ENCODE results near the gene TGFBI. TPM values are rescaled to one million over a fixed set of nuclear protein-coding genes. Genes with fewer than 3 reads are reported as not detected.

TGFBI gene
- total and polyA plus RNA-seq, 2 donors (not counting 1 experiment from before 2014, with no cell fraction given) = 398 to 889 TPM

DNA sequence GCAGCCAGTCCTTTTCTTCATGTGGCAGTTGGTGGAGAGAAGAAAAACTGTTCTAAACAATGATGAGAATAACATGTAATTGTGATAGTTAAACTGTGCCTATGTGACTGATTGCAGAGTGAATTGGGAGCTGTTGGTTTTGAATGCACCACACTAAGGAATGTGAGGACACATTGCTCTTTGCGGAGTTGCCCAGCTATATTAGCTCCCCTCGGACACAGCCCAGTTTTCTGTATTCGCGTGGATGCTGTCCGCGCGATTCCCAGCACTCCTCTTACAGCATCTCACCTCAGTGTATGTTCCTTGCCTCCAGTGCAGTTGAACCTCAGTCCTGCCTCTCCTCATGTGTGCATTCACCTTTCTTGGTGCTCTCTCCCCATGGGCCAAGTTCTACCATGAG, 32.2 kb downstream of the TGFBI start:
- Histone ChIP-seq H3K27ac (ENCODE audit: insufficient read depth, low read length) (no peak overlapping the region), H2AFZ (ENCODE audit: low read length) (no peak overlapping the region), H3K4me1 (ENCODE audit: control insufficient read depth, extremely low read depth, insufficient read depth, low read length) (peaks cover 23% of the 10 kb centered on the region), H4K20me1 (ENCODE audit: control insufficient read depth, extremely low read depth, insufficient read depth, low read length) (no peaks in the 10 kb centered on the region), H3K79me2 (ENCODE audit: control insufficient read depth, insufficient read depth, low read length) (no peaks in the 10 kb centered on the region), H3K9me3 (ENCODE audit: control insufficient read depth, insufficient read depth, low read depth, low read length) (no peaks in the 10 kb centered on the region), H3K9ac (ENCODE audit: insufficient read depth, low read length) (no peak overlapping the region), H3K36me3 (ENCODE audit: control insufficient read depth, insufficient read depth, low read length) (peaks cover 40% of the 10 kb centered on the region), H3K4me2 (ENCODE audit: extremely low read depth, insufficient read depth, low read length) (no peak overlapping the region), H3K4me3 (replicated peaks in 1 of 4; ENCODE audit: control extremely low read depth in 1 of 4, insufficient read depth in 1 of 4, low read depth in 3 of 4, low read length in 4 of 4) (no peak overlapping the region), H3K27me3 (ENCODE audit: control insufficient read depth, insufficient read depth, low read length) (no peaks in the 10 kb centered on the region)
- TF ChIP-seq, protein P1, sequence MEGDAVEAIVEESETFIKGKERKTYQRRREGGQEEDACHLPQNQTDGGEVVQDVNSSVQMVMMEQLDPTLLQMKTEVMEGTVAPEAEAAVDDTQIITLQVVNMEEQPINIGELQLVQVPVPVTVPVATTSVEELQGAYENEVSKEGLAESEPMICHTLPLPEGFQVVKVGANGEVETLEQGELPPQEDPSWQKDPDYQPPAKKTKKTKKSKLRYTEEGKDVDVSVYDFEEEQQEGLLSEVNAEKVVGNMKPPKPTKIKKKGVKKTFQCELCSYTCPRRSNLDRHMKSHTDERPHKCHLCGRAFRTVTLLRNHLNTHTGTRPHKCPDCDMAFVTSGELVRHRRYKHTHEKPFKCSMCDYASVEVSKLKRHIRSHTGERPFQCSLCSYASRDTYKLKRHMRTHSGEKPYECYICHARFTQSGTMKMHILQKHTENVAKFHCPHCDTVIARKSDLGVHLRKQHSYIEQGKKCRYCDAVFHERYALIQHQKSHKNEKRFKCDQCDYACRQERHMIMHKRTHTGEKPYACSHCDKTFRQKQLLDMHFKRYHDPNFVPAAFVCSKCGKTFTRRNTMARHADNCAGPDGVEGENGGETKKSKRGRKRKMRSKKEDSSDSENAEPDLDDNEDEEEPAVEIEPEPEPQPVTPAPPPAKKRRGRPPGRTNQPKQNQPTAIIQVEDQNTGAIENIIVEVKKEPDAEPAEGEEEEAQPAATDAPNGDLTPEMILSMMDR (conservative IDR thresholded peaks at IDR 0.05 in 1 of 2, IDR thresholded peaks at IDR 0.05 in 1 of 2; ENCODE audit: low read depth in 1 of 2, low read length in 2 of 2) = no peak
- no peak for TF ChIP-seq EZH2 (IDR thresholded peaks at IDR 0.05; ENCODE audit: low read length, missing control alignments)
- DNase-seq (ENCODE audit: low read depth in 2 of 2) = no peak

DNA sequence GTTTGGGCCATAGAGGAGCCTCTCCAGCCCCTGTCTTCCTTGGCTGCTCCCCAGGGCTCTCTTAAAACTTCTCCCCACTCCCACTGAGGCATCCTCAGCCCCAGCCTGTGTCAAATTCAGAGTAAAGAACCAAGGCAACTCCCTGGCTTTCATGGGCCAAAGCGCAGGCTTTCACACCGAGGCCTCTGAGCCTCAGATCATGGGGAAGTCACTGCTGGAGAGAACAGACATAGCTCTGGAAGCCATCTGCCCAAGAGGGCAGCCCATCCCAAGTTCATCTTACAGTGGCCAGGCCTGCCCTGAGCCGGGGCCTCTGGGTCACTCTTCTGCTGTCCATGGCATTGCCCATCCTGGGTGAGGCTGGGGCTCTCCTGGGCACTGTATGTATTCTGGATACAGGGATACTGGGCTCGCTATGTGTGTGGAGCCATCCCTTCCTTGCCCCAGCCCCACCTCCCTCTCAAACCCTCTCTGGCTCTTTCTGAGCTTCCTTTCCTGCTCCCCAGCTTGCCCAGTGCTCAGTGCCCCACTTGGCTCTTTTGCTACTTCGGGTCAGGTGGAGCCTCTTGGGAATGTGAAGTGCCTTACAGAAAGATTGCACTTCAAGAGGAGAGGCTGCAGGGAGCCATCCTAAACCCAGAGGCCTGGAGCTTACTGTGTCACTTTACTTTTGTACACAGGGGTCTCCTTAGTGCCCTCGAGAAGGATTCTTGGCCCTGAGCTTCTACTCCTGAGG, 33.0 kb downstream of the TGFBI start:
- Histone ChIP-seq H3K27me3 (ENCODE audit: control insufficient read depth, insufficient read depth, low read length) (no peaks in the 10 kb centered on the region), H3K4me3 (replicated peaks in 1 of 4; ENCODE audit: control extremely low read depth in 1 of 4, insufficient read depth in 1 of 4, low read depth in 3 of 4, low read length in 4 of 4) (no peak overlapping the region), H3K36me3 (ENCODE audit: control insufficient read depth, insufficient read depth, low read length) (peaks cover 40% of the 10 kb centered on the region), H3K9ac (ENCODE audit: insufficient read depth, low read length) (no peak overlapping the region), H2AFZ (ENCODE audit: low read length) (no peak overlapping the region), H3K79me2 (ENCODE audit: control insufficient read depth, insufficient read depth, low read length) (no peaks in the 10 kb centered on the region), H4K20me1 (ENCODE audit: control insufficient read depth, extremely low read depth, insufficient read depth, low read length) (no peaks in the 10 kb centered on the region), H3K27ac (ENCODE audit: insufficient read depth, low read length) (no peak overlapping the region), H3K4me1 (ENCODE audit: control insufficient read depth, extremely low read depth, insufficient read depth, low read length) (peaks cover 18% of the 10 kb centered on the region), H3K9me3 (ENCODE audit: control insufficient read depth, insufficient read depth, low read depth, low read length) (no peaks in the 10 kb centered on the region), H3K4me2 (ENCODE audit: extremely low read depth, insufficient read depth, low read length) (no peak overlapping the region)
- no peak for DNase-seq (ENCODE audit: low read depth in 2 of 2)
- no peak for TF ChIP-seq EZH2 (IDR thresholded peaks at IDR 0.05; ENCODE audit: low read length, missing control alignments)
- TF ChIP-seq, protein P1 (conservative IDR thresholded peaks at IDR 0.05 in 1 of 2, IDR thresholded peaks at IDR 0.05 in 1 of 2; ENCODE audit: low read depth in 1 of 2, low read length in 2 of 2) = no peak

DNA sequence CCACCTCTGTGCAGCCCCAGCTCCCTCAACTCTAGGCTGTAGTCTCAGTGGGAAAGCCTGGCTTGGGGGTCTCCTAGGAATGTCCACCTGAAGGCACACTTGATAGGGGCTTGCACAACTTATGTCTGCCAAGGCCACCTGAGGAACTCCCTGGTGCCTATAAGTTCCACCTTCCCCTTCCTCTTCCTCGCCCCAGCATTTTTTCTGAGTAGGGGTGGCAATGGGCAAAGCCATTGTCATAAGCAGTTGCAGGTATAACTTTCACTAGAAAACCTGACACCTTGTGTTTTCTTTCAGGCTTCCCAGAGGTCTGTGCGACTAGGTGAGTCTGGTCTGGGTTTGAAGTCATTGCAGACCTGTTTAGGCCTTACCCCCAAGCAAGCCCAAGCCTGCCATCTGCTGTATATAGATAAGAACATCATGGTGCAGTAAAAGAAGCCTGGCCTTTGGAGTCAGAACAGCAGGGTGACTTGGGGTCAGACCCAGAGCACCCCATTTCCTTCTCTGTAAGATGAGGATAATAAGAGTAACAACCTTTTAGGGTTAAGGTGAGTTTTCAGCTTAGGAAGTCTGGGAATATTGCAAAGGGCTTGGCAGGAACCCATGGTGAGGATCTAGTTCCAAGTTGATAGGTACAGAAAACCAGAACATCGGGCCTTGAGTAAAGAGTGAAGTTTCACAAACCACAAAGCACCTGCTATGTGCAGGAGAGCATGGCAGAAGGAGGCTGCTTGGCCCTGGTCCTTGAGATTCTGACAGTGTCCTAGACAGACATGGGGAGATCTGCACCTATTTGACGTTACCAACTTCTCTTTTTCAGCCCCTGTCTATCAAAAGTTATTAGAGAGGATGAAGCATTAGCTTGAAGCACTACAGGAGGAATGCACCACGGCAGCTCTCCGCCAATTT, 33.8 kb downstream of the TGFBI start:
- no peaks in the 10 kb centered on the region for H3K27me3 ChIP-seq (ENCODE audit: control insufficient read depth, insufficient read depth, low read length)
- H4K20me1 ChIP-seq (ENCODE audit: control insufficient read depth, extremely low read depth, insufficient read depth, low read length) = no peaks in the 10 kb centered on the region
- no peak overlapping the region for H3K4me2 ChIP-seq (ENCODE audit: extremely low read depth, insufficient read depth, low read length)
- H3K79me2 ChIP-seq (ENCODE audit: control insufficient read depth, insufficient read depth, low read length) = no peaks in the 10 kb centered on the region
- peak; percentile 44 to 69 for DNase-seq (ENCODE audit: low read depth in 2 of 2)
- no peak overlapping the region for H3K4me3 ChIP-seq (replicated peaks in 1 of 4; ENCODE audit: control extremely low read depth in 1 of 4, insufficient read depth in 1 of 4, low read depth in 3 of 4, low read length in 4 of 4)
- no peaks in the 10 kb centered on the region for H3K9me3 ChIP-seq (ENCODE audit: control insufficient read depth, insufficient read depth, low read depth, low read length)
- no peak overlapping the region for H2AFZ ChIP-seq (ENCODE audit: low read length)
- no peak overlapping the region for H3K9ac ChIP-seq (ENCODE audit: insufficient read depth, low read length)
- H3K36me3 ChIP-seq (ENCODE audit: control insufficient read depth, insufficient read depth, low read length) = peaks cover 38% of the 10 kb centered on the region
- TF ChIP-seq, protein P1 (conservative IDR thresholded peaks at IDR 0.05 in 1 of 2, IDR thresholded peaks at IDR 0.05 in 1 of 2; ENCODE audit: low read depth in 1 of 2, low read length in 2 of 2) = peak; percentile 45 to 57
- TF ChIP-seq EZH2 (IDR thresholded peaks at IDR 0.05; ENCODE audit: low read length, missing control alignments) = no peak
- no peak overlapping the region for H3K27ac ChIP-seq (ENCODE audit: insufficient read depth, low read length)
- H3K4me1 ChIP-seq (ENCODE audit: control insufficient read depth, extremely low read depth, insufficient read depth, low read length) = peaks cover 9% of the 10 kb centered on the region

All from fibroblast of lung (primary cell).